Endothelial cell of coronary artery (primary cell): ENCODE data around the gene ZNF716. TPM values are rescaled to one million over a fixed set of nuclear protein-coding genes. Genes with fewer than 3 reads are reported as not detected.

Experiments used
- total RNA-seq: library from RNA; depleted of rRNA; stranded (reverse); fragments of >200 nt; gene quantifications from 2 replicates; pipeline ENCODE4 v1.2.3, GENCODE V29; 2014

ZNF716 gene
- total RNA-seq, result not detected in 2 replicates

GRCh38 chr7:57449904-57450303 lies at the start of gene ZNF716:
ZNF716 (plus strand) TSS chr7:57450177; CDS start chr7:57450289, 112 bp downstream.

